Tibial nerve (tissue), 4 donors: ENCODE measurements around the gene SYT5.

ENCODE experiments used
- EP300 ChIP-seq, 2 donors: sonication (generic); formaldehyde crosslinking; IDR thresholded peaks; one replicate each; pipeline ENCODE4 v1.6.1; 2017; ENCODE audit warnings: antibody characterized with exemption in 2 of 2, mild to moderate bottlenecking in 1 of 2
- POLR2A ChIP-seq, 2 donors: fragments of 450-650 bp; IDR thresholded peaks; one replicate each; pipeline ENCODE4 v1.6.1; 2017; ENCODE audit warnings: antibody characterized with exemption in 2 of 2, mild to moderate bottlenecking in 2 of 2, moderate library complexity in 2 of 2
- TF ChIP-seq, protein P1 (sequence below), 5 experiments: fragments of 200-600 bp in 3 of 5; fragments of 450-650 bp in 2 of 5; sonication (generic) in 3 of 5; IDR thresholded peaks; one replicate each; pipeline ENCODE4 v1.5.1; 2016 to 2019; ENCODE audit warnings: antibody characterized with exemption in 5 of 5, mild to moderate bottlenecking in 3 of 5, moderate library complexity in 2 of 5

DNA sequence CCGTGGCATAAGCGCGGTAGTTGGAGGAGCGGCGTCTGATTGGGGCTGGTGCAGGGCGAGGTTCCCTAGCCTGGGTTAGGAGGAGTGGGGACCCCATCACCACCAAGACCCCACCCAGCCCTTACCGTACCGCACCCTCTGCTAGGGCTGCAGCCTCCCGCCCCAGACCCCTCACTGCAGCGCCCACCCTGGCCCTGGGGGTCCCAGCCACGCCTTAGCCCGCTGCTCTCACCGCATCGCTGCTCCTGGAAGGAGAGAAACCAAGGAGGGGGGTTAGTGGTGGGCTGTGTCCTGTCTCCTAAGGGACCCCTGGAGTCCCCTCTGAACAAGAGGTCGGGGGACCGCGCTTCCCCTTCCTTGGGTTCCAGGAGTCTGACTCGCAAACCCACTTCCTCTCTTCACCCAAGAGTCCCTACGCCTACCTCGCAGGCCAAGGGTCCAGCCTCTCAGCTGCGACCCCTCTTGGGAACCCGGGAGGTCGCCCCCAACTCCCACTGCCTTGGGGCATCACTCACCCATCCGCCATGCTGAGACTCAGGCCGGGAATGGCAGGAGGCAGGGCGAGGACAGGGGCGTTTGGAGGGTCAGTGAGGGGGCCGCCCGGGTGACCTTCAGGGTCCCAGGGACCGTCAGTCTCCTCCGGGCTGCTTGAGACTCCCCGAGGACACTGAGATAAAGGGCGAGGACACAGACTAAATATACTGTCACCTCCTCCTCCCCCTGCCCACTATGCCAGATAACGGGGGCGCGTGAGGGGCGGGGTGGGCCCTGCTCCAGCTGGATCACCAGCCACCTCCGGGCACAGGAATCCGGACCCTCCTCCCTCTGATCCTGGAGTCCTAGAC, 22.8 kb downstream of the SYT5 start, which contains the start of gene TNNI3:
- TF ChIP-seq, protein P1, sequence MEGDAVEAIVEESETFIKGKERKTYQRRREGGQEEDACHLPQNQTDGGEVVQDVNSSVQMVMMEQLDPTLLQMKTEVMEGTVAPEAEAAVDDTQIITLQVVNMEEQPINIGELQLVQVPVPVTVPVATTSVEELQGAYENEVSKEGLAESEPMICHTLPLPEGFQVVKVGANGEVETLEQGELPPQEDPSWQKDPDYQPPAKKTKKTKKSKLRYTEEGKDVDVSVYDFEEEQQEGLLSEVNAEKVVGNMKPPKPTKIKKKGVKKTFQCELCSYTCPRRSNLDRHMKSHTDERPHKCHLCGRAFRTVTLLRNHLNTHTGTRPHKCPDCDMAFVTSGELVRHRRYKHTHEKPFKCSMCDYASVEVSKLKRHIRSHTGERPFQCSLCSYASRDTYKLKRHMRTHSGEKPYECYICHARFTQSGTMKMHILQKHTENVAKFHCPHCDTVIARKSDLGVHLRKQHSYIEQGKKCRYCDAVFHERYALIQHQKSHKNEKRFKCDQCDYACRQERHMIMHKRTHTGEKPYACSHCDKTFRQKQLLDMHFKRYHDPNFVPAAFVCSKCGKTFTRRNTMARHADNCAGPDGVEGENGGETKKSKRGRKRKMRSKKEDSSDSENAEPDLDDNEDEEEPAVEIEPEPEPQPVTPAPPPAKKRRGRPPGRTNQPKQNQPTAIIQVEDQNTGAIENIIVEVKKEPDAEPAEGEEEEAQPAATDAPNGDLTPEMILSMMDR (IDR thresholded peaks at IDR 0.05), result no peak
- TF ChIP-seq POLR2A (IDR thresholded peaks at IDR 0.05) (no peak), EP300 (IDR thresholded peaks at IDR 0.05) (no peak)
